GM12891 (cell line): ENCODE results near the gene XPO4.

ENCODE experiments used
- PAX5 ChIP-seq: IDR thresholded peaks from 2 replicates; pipeline ENCODE4 v1.6.1; 2011; ENCODE audit warnings: low read length, moderate library complexity, mild to moderate bottlenecking; ENCODE audit not compliant: insufficient read depth, severe bottlenecking
- POLR2A ChIP-seq: IDR thresholded peaks from 2 replicates; pipeline ENCODE4 v1.6.1; 2011; ENCODE audit warnings: low read depth, low read length, control low read depth
- POLR2AphosphoS5 ChIP-seq: IDR thresholded peaks from 2 replicates; pipeline ENCODE4 v1.6.1; 2011; ENCODE audit warnings: low read depth, low read length, control low read depth

- TF ChIP-seq POLR2AphosphoS5 (no peak), POLR2A (no peak), PAX5 (no peak)
Measured at GRCh38 chr13:20938302-20938701, 35.8 kb upstream of the XPO4 start.
